ENCODE results near the gene EML5.

Gene EML5

DNA sequence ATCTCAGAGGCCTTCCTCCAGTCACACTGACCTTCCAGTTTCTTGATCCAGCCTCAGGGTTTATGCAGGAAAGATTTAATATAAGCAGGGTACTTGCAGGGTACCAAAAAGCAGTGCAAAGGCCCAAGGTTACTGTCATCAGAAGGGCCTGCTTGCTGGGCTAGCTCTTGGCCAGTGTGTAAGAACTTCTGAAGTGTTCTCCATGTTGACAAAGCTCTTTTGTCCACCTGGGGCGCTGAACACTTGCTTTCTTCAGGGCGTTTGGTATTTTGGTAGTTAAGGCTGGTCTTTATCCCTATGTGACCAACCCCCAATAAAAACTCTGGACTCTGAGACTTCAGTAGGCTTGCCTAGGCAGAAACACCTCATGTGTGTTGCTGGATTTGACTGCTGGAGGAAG is 160.2 kb downstream of the EML5 start:
- DNase-seq (ENCODE audit: low read depth in 2 of 2): no peak
- H3K4me3 ChIP-seq (replicated peaks in 1 of 2; ENCODE audit: low read depth in 2 of 2, low read length in 2 of 2): no peak overlapping the region

DNA sequence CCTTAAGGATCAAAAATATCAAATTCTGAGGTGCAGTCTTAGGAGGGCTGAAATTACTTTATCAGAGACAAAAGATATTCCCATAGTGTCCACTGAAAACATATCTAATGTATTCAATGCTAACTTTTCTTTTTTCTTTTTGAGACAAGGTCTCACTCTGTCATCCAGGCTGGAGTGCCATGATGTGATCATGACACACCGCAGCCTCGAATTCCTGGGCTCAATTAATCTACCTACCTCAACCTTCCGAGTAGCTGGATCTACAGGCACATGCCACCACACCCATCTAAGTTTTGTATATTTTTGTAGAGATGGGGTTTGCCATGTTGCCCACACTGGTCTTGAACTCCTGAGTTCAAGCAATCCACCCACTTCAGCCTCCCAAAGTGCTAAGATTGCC is 161.7 kb downstream of the EML5 start:
- DNase-seq (ENCODE audit: low read depth in 2 of 2): no peak
- H3K4me3 ChIP-seq (replicated peaks in 1 of 2; ENCODE audit: low read depth in 2 of 2, low read length in 2 of 2): no peak overlapping the region
- TF ChIP-seq, protein P1, sequence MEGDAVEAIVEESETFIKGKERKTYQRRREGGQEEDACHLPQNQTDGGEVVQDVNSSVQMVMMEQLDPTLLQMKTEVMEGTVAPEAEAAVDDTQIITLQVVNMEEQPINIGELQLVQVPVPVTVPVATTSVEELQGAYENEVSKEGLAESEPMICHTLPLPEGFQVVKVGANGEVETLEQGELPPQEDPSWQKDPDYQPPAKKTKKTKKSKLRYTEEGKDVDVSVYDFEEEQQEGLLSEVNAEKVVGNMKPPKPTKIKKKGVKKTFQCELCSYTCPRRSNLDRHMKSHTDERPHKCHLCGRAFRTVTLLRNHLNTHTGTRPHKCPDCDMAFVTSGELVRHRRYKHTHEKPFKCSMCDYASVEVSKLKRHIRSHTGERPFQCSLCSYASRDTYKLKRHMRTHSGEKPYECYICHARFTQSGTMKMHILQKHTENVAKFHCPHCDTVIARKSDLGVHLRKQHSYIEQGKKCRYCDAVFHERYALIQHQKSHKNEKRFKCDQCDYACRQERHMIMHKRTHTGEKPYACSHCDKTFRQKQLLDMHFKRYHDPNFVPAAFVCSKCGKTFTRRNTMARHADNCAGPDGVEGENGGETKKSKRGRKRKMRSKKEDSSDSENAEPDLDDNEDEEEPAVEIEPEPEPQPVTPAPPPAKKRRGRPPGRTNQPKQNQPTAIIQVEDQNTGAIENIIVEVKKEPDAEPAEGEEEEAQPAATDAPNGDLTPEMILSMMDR (IDR thresholded peaks at IDR 0.05; ENCODE audit: low read depth, low read length): no peak

More for the DNA sequence above, 160.2 kb downstream of the EML5 start:
- TF ChIP-seq, protein P1 (IDR thresholded peaks at IDR 0.05; ENCODE audit: low read depth, low read length): no peak

DNA sequence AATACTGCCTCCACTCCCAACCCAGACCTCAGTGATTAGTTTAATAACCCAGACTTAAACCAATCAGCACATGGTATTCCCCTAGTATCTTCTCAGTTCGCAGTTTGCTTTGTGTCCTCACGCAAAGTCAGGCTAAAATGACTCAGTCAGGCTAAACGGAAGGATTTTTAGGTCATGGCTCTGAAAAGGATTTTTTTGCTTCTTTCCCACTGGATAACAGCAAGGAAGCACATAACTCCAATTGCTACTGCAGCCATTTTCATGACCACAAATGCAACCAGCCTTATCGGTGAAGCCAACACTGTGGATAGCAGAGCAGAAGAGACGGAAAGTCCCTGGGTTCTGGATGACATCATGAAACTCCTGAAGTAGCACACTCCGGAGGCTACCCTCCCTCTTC is 162.2 kb downstream of the EML5 start:
- no peak overlapping the region for H3K4me3 ChIP-seq (replicated peaks in 1 of 2; ENCODE audit: low read depth in 2 of 2, low read length in 2 of 2)
- peak; percentile 67 to 75 for DNase-seq (ENCODE audit: low read depth in 2 of 2)
- TF ChIP-seq, protein P1 (IDR thresholded peaks at IDR 0.05; ENCODE audit: low read depth, low read length): no peak

DNA sequence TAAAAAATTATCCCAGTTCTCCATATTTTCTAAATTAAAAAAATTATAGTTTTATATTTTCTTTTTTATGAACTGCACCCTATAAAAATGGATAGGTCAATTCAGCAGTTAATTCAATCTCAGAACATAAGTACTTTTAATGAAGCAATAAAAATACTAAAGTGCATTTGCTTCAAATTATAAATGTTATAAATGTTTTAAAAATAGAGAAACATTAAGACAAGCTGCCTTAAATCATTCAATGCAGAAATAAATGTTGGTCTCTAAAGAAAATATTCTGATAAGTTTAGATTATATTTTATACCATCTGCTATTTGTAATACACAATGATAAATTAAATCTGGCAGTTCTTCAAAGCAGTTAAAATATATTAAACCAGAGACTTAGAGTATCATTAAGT is 164.3 kb downstream of the EML5 start:
- DNase-seq (ENCODE audit: low read depth in 2 of 2): no peak
- TF ChIP-seq, protein P1 (IDR thresholded peaks at IDR 0.05; ENCODE audit: low read depth, low read length): no peak
- H3K4me3 ChIP-seq (replicated peaks in 1 of 2; ENCODE audit: low read depth in 2 of 2, low read length in 2 of 2): no peak overlapping the region

DNA sequence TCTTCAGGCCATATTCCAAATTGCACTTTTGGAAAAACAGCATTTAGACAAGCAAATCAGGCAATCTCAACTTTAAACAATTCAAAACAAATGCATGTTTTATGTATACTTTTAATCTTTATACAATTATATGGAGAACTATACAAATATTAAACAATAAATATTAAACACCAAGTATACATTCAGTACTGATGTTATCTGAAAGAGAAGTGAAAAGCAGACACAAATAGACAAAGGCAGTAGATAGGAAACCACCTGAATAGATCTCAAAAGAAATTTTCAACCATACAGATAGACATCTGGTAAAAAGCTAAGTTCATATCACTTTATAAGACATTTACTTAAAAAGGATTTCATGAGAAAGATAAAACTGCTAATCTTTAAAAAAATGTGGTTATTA is 164.7 kb downstream of the EML5 start:
- no peak overlapping the region for H3K4me3 ChIP-seq (replicated peaks in 1 of 2; ENCODE audit: low read depth in 2 of 2, low read length in 2 of 2)
- TF ChIP-seq, protein P1 (IDR thresholded peaks at IDR 0.05; ENCODE audit: low read depth, low read length): no peak
- DNase-seq (ENCODE audit: low read depth in 2 of 2): no peak

DNA sequence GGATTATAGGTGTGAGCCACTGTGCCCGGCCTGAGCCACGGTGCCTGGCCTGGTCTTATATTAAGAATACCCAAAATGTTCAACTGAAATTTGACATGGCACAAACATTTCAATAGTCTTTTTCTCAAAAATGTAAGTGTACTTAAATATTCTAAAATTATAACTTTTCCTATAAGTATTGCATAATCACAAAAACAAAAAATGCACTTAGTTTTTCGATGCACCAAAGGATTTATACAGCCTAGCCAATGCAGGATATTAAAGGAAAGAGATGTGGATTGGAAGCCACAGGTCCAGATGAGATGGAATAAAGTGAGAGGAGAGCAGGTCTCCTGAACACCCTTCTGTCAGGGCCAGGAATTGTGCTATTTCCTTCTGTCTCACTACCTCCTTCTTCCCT is 167.1 kb downstream of the EML5 start:
- TF ChIP-seq, protein P1 (IDR thresholded peaks at IDR 0.05; ENCODE audit: low read depth, low read length): no peak
- DNase-seq (ENCODE audit: low read depth in 2 of 2): no peak
- no peak overlapping the region for H3K4me3 ChIP-seq (replicated peaks in 1 of 2; ENCODE audit: low read depth in 2 of 2, low read length in 2 of 2)

DNA sequence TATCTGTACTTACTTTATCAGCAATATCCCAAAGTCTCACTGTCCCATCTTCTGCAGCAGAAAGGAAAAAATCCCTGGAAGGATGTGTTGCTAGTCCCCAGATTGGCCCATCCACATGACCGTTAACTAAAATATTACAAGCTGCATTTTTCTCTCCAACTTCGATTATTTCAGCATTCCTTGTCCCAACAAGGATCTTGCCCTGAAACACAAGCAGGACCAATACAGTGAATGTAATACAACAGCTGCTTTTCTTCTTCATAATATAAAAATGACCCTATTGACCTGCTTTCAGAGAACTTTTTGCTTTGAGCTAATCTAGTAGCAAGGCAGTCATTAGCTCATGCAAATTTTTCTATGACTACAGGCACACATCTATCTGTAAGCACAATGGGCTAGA is 171.7 kb downstream of the EML5 start:
- TF ChIP-seq, protein P1 (IDR thresholded peaks at IDR 0.05; ENCODE audit: low read depth, low read length): no peak
- no peak for DNase-seq (ENCODE audit: low read depth in 2 of 2)
- no peak overlapping the region for H3K4me3 ChIP-seq (replicated peaks in 1 of 2; ENCODE audit: low read depth in 2 of 2, low read length in 2 of 2)
